Measurements from ENCODE around the gene CRK.
"Not testable (repeated sequence)": the region's sequence is repeated elsewhere in the genome, so short reads cannot be mapped to it uniquely, and the experiment has no call there.

DNA sequence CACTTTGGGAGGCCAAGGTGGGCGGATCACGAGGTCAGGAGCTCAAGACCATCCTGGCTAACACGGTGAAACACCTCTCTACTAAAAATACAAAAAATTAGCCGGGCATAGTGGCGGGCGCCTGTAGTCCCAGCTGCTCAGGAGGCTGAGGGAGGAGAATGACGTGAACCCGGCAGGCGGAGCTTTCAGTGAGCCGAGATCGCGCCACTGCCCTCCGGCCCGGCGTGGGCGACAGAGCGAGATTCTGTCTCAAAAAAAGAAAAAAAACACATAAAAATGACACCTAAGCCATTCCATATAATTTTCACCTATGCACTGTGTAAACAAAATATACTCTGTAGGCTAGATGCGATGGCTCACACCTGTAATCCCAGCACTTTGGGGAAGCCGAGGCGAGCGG, 5.8 kb downstream of the CRK start:
- TF ChIP-seq, protein P1, sequence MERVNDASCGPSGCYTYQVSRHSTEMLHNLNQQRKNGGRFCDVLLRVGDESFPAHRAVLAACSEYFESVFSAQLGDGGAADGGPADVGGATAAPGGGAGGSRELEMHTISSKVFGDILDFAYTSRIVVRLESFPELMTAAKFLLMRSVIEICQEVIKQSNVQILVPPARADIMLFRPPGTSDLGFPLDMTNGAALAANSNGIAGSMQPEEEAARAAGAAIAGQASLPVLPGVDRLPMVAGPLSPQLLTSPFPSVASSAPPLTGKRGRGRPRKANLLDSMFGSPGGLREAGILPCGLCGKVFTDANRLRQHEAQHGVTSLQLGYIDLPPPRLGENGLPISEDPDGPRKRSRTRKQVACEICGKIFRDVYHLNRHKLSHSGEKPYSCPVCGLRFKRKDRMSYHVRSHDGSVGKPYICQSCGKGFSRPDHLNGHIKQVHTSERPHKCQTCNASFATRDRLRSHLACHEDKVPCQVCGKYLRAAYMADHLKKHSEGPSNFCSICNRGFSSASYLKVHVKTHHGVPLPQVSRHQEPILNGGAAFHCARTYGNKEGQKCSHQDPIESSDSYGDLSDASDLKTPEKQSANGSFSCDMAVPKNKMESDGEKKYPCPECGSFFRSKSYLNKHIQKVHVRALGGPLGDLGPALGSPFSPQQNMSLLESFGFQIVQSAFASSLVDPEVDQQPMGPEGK (CRISPR knock-in tag; IDR thresholded peaks at IDR 0.05; ENCODE audit: borderline replicate concordance), result not testable (repeated sequence)
- TF ChIP-seq, protein P2, sequence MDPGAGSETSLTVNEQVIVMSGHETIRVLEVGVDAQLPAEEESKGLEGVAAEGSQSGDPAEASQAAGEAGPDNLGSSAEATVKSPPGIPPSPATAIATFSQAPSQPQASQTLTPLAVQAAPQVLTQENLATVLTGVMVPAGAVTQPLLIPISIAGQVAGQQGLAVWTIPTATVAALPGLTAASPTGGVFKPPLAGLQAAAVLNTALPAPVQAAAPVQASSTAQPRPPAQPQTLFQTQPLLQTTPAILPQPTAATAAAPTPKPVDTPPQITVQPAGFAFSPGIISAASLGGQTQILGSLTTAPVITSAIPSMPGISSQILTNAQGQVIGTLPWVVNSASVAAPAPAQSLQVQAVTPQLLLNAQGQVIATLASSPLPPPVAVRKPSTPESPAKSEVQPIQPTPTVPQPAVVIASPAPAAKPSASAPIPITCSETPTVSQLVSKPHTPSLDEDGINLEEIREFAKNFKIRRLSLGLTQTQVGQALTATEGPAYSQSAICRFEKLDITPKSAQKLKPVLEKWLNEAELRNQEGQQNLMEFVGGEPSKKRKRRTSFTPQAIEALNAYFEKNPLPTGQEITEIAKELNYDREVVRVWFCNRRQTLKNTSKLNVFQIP (CRISPR knock-in tag; IDR thresholded peaks at IDR 0.05; ENCODE audit: borderline replicate concordance, low read depth), result not testable (repeated sequence)
- not testable (repeated sequence) for TF ChIP-seq CSDC2 (CRISPR knock-in tag; IDR thresholded peaks at IDR 0.05)

Data from SK-N-SH treated with all-trans-retinoic acid at 6 μM for 48 hours (cell line).